ENCODE measurements around the gene CYP17A1. TPM values are rescaled to one million over a fixed set of nuclear protein-coding genes. Genes with fewer than 3 reads are reported as not detected.

Gene CYP17A1
- total and polyA plus RNA-seq, 2 experiments from 2014 or later: not detected

- Histone ChIP-seq H3K9me2 (ENCODE audit: insufficient read depth) (no peaks in the 10 kb centered on the region; the same call in 1 of the 2 replicates), H3K4me1 (ENCODE audit: insufficient read depth) (peaks cover 38% of the 10 kb centered on the region), H3K36me3 (ENCODE audit: insufficient read depth) (no peaks in the 10 kb centered on the region), H3F3A (replicated peaks; ENCODE audit: low read depth) (peaks cover 20% of the 10 kb centered on the region), H3K27me3 (ENCODE audit: insufficient read depth) (no peaks in the 10 kb centered on the region), H3K79me2 (replicated peaks; ENCODE audit: insufficient read depth) (0 out of 2 replicates have a peak, but pooled peaks cover 4% of the 10 kb centered on the region), H3K4me2 (peak overlapping the region; percentile 61), H2AFZ (no peak overlapping the region), H4K20me1 (replicated peaks; ENCODE audit: insufficient read depth) (no peaks in the 10 kb centered on the region), H3K4me3 (peak overlapping the region; percentile 14; the same call in 1 of the 2 replicates), H3K27ac (ENCODE audit: low read depth) (peak overlapping the region; percentile 84)
- no peak for DNase-seq (ENCODE audit: low spot score)
- H3K36me3 Mint-ChIP-seq (ENCODE audit: low read depth): peaks cover 23% of the 10 kb centered on the region
- H3K27ac Mint-ChIP-seq: peak overlapping the region; percentile 76
- H3K4me1 Mint-ChIP-seq: peaks cover 56% of the 10 kb centered on the region
- peaks cover 5% of the 10 kb centered on the region; the same call in 2 of the 3 replicates for H3K9me3 Mint-ChIP-seq
- no peak overlapping the region for H3K4me3 Mint-ChIP-seq
- H3K27me3 Mint-ChIP-seq (ENCODE audit: insufficient read depth, low read depth, poor library complexity): peaks cover 13% of the 10 kb centered on the region
- TF ChIP-seq EZH2phosphoT487 (IDR thresholded peaks at IDR 0.05; ENCODE audit: unreplicated experiment) (no peak), STAT1 (IDR thresholded peaks at IDR 0.05; ENCODE audit: unreplicated experiment) (no peak), ZNF331 (CRISPR knock-in tag; IDR thresholded peaks at IDR 0.05; ENCODE audit: low read depth) (no peak), CREB1 (CRISPR knock-in tag; IDR thresholded peaks at IDR 0.05; ENCODE audit: low read depth) (no peak), POLR2AphosphoS5 (IDR thresholded peaks at IDR 0.05; ENCODE audit: low read depth) (no peak), REST (IDR thresholded peaks at IDR 0.05; ENCODE audit: unreplicated experiment) (no peak), NANOG (IDR thresholded peaks at IDR 0.05; ENCODE audit: borderline replicate concordance) (no peak), ZNF114 (CRISPR knock-in tag; IDR thresholded peaks at IDR 0.05) (no peak), ETS1 (IDR thresholded peaks at IDR 0.05) (no peak), EZH2 (IDR thresholded peaks at IDR 0.05; ENCODE audit: low read depth, unreplicated experiment) (no peak), CTCF (conservative IDR thresholded peaks at IDR 0.05; ENCODE audit: low read depth in 2 of 2) (no peak), JUNB (IDR thresholded peaks at IDR 0.05; ENCODE audit: unreplicated experiment) (no peak), ZNF462 (CRISPR knock-in tag; IDR thresholded peaks at IDR 0.05) (no peak)
- no peak for ATAC-seq
Measured at GRCh38 chr10:102800611-102801335, 36.4 kb downstream of the CYP17A1 start.
